Glomerular visceral epithelial cell (primary cell): Measurements from ENCODE around the gene INAFM2.

ENCODE experiments used
- DNase-seq: peaks from one replicate; pipeline ENCODE4 v3.0.0-alpha.2; 2016; ENCODE audit errors: extremely low spot score

The INAFM2 gene

GRCh38 chr15:40287505-40287904, 36.0 kb upstream of the INAFM2 start:
- DNase-seq: no peak

DNA sequence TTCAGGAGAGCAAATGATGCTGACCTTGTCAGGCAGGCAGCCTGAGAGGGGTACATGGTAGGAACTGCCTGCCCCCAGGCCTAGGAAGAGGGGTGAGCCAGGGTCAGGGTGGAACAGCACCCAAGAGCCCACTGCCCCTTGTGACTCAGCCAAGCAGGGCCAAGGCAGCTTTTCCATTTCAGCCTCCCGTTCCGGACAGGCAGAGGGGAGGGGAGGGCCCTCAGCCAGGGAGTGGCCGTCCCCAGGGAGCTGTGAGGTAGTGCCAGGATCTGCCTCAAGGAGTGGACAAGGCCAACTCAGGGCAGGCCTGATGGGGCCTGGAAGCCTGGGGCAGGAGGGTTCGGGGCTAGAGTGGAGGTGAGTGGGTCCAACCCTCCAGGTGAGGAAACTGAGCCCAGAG, 35.5 kb upstream of the INAFM2 start:
- DNase-seq: no peak

DNA sequence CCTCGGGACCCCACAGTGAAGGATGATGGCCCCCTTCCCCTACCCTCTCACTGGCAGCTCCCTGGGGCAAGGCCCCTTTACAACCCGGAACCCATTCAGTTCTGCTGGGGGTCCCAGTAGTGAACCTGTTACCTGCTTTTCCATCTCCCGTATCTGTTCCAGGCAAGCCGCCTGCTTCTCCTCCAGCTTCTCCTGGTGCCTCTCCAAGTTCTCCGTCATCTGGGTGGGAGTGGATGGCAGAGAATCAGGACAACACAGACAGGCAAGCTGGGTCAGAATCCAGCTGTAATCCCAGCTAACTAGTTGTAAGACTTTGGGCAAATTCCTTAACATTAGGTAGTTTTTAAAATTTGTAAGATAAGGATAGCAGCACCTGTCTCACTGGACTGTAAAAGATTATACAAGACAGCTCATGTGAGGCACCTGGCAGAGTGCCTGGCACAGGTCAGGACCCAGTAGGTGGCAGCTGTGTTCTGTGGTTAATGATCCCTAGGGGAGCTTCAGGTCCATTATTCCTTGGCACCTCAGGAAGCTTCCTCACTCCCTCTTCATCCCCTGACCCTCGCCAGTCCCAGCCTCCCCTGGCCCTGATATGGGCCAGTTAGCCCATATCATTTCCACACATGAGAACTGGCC, 34.2 kb upstream of the INAFM2 start:
- DNase-seq: peak; percentile 61

DNA sequence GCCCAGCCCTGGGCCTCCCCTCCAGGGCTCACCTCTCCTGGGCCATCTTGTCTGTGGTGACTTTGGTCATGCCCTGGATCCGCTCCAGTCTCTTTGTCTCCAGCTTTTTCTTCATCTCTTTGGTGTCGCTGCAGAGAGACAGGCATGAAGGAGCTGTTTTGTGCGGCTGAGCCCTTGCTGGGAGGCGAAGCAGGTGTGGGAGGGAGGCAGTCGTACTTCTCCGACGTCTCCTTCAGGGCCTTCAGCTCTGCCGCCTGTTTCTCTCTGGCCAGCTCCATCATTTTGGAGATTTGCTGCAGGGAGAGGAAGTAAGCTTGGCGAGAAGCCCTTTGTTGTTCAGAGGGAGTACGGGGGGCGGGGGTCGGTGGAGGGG, 33.0 kb upstream of the INAFM2 start:
- no peak for DNase-seq

DNA sequence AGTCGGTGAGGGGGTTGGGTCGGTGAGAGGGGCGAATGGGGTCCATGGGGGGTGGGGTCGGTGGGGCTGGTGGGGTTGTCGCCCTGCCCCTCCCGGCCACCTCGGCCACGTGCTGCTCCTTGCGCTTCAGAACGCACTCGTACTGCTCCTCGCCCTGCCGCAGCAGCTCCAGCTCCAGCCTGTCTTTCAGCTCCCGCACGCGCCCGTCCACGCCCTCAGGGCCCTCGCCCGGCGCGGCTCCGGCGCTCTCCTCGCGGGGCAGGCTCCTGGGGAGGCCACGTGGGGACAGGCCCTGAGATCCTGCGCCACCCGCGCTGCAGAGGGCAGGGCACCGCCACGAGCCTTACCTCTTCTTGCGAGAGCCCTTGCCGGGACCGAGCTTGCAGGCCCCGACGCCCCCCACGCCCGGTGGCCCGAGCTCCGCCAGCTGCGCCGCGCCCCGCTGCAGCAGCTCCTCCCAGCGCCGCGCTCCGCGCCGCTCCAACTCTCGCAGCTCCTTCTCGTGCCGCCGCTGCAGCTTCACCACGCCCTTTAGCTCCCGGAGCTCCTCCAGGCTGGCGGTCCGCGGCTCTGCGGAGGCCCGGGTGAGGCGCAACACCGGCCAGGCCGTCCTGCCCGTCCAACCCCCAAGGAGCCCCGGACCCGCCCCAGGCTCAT, 32.4 kb upstream of the INAFM2 start:
- peak; percentile 40 for DNase-seq

- DNase-seq: no peak
Observed at GRCh38 chr15:40292246-40292645, 31.2 kb upstream of the INAFM2 start.

- no peak for DNase-seq
Observed at GRCh38 chr15:40293006-40293405, 30.5 kb upstream of the INAFM2 start.

GRCh38 chr15:40293905-40294895, 29.3 kb upstream of the INAFM2 start:
- DNase-seq: no peak

DNA sequence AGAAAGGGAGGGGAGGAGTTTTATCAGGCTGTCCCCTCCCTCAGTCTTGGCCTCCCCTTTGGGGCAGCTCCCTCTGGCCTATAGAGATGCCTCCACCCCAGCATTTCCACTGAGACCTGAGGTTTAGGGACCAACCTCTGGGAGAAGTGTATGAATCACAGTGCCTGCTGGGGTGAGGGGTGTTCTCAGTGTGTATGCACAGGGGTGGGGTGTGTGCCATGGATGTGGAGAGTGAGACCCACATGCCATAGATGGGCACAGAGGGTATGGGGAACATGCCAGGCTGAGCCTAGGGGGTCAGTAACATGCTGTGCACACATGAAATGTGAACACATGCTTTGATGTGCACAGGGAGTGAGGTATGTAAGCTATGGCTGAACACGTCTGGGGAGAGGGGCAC, 28.2 kb upstream of the INAFM2 start:
- DNase-seq: no peak

DNA sequence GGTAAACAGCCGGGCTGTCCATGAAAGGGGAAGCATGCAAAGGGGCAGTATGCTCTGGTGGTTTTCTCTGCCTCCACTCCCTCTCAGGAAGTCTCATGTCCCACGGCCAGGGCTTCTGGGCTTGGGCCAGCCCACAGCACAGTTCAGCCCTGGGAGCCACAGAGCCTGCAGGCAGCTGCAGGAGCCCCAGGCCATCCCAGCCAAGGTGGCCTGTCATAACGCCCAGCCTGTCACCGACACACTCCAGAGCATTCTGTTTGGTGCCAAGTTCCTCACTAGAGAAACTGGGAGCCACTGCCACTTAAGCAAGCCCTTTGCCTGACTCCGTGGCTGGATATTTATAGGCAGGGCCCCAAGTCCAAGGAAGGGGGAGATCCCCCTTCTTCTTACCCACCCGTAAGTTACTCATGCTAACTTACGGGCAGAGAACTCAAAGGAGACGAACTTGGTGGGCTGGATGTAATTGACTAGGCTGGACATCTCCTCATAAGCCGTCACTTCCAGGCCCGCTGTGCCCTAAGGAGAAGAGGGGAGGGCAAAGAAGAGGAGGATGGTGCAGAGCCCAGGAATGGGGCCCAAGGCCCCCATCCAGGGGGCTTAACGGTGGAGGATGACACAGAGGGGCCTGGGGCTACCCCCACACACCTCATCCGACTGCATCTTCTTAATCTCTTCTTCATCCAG, 27.5 kb upstream of the INAFM2 start:
- DNase-seq: no peak

DNA sequence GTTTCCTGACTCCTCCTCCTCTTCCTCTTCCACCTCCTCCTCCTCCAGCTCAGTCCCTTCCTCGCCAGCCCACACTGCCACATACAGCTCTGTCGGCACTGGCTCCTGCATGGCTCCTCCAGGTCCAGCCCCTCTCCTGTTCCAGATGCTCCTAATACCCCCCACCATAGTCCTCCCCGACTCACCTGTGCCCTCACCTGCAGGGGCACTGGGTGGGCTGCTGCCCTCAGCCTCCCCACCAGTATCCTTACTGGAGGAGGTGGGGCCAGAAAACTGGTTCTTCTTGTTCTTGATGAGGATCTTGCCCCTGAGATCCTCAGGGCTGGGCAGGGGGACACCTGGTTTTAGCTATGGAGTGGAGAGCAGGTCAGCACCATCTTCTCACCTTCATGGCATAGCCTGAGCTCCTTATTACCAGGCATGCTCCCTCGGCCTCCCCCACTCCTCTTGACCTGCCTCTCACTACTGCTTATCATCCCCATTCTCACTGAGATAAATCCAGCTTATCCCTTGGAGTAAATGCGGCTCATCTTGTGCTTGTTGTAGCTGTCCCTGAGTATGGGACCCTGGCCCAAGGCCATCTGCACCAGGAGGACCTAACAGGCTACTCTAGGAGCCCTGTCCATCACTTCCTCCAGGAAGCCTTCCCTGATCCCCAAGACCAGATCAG, 26.8 kb upstream of the INAFM2 start:
- DNase-seq: no peak

- no peak for DNase-seq
Observed at GRCh38 chr15:40297356-40297755, 26.1 kb upstream of the INAFM2 start.

DNA sequence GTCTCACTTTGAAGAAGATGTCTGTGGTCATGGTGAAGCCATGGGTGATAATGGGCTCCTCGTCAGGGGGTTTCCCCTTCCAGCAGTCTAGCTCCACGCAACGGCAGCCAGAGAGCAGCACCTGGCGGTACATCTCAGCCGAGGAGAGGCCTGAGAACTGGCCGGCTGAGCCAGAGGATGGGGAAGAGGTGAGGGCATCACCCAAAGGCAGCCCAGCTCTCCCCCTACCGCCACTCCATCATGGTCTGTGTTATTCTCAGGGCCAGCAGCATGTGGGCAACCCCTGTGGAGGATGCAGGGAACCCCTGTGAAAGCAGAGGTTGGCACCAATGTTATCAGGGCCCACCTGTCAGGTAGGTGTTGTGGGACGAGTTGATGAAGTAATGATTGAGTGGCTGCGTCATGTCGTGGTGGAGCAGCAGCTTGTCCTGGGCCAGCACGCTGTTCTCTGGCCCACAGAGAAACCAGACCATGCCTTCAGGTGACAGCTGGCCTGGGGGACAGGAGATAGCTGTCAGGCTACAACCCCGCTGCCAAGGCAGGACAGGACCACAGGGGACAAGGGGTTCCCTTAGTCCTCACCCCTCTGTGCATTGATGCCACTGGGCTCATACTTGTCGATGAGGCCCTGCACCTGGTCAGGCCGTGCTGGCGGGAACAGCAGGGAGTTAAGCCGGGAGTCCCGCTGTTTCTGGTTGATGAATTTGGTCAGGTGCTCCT, 25.1 kb upstream of the INAFM2 start:
- DNase-seq: no peak

DNA sequence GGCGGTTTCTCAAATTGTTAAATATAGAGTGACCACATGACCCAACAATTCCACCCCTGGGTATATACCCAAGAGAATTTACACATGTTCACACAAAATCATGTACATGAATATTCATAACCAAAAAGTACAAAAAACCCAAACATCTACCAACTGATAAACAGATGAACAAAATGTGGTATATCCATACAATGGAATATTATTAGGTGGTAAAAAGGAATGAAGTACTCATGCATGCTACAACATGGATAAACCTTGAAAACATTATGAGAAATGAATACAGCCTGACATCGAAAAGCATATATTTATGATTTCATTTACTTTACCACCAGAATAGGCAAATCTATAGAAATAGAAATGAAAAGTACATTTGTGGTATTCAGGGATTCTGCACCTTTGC, 23.1 kb upstream of the INAFM2 start:
- no peak for DNase-seq

- DNase-seq: no peak
Observed at GRCh38 chr15:40300771-40301170, 22.7 kb upstream of the INAFM2 start.

DNA sequence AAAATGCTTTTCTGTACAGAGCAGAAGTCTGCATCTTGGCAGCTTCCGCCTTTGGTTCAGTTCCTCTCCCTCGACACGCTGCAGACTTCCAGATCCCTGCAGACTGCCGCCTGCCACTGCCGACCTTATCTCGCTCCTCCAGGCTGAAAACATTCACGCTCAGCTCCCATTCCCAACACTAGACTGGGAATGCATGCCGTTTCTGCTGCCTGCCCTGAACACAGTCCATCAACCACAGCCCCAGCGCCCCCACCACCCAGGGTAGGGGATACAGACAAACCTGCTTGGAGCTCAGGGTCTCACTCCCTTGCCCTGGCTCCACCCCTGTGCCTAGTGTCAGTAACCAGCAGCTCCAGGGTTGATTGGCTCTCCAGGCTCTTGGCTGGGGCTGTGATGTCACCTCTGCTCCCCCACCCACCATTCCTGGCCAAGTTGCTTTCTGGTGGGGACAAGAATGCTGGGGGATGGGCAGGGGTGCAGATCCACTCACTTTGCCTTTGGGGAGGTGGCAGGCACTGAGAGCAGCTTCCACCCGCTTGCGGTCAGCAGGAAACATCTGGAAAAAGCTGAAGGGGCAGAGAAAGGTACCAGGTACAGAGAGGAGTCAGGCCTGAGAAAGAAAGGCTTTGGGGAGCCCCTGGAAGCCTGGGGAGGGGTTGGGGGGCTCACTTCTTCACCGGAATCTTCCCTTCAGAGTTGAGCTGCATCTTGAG, 21.9 kb upstream of the INAFM2 start:
- no peak for DNase-seq

- DNase-seq: no peak
Observed at GRCh38 chr15:40302288-40302886, 21.1 kb upstream of the INAFM2 start.

- DNase-seq: no peak
Observed at GRCh38 chr15:40302981-40303380, 20.5 kb upstream of the INAFM2 start.

DNA sequence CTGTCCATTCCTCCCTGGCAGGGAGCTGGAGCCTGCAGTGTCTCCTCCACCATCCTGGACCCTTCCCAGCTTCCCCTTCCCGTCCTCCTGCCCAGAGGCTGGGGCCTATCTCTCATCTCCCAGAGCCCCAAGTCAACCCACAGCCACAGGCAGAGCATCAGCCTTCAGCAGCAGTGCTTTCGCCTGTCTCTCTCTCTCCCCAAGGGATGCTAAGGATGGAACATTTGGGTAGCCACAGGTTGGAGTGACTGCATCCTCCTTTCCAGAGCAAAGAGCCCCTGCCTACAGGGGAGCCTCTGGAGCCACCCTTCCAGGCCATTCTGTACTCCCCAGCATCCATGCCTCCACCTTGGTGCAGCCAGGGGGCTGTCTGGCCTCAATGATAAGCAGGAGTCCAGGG, 19.9 kb upstream of the INAFM2 start:
- no peak for DNase-seq

- no peak for DNase-seq
Observed at GRCh38 chr15:40305281-40305680, 18.2 kb upstream of the INAFM2 start.
